Dendritic cell treated with granulocyte-macrophage colony-stimulating factor and Interleukin-4, amounts not matched to agents 40 ng/mL and 50 ng/mL, for 4 days (primary cell): ENCODE data around the gene PLD6.
A peak's percentile ranks its signal among the peaks of the same experiment; 100 is the strongest.

Source experiments
- H3K27ac Mint-ChIP-seq: one replicate; pipeline ENCODE4 v1.8.0; 2022; ENCODE audit warnings: mild to moderate bottlenecking, mixed read lengths
- H3K27me3 Mint-ChIP-seq: one replicate; pipeline ENCODE4 v1.8.0; 2022; ENCODE audit warnings: mild to moderate bottlenecking, mixed read lengths
- H3K36me3 Mint-ChIP-seq: one replicate; pipeline ENCODE4 v1.8.0; 2022; ENCODE audit warnings: low read depth, mixed read lengths
- H3K4me1 Mint-ChIP-seq: one replicate; pipeline ENCODE4 v1.8.0; 2022; ENCODE audit warnings: low read depth, mixed read lengths
- H3K4me3 Mint-ChIP-seq: one replicate; pipeline ENCODE4 v1.8.0; 2022; ENCODE audit warnings: mild to moderate bottlenecking, moderate library complexity, mixed read lengths
- H3K9me3 Mint-ChIP-seq: one replicate; pipeline ENCODE4 v1.8.0; 2022; ENCODE audit warnings: mixed read lengths
- intact Hi-C: fragments of 100-400 bp; cut with micrococcal nuclease; formaldehyde crosslinking; loops from one replicate; pipeline ENCODE4 v1.15.0; 2022

PLD6 gene

DNA sequence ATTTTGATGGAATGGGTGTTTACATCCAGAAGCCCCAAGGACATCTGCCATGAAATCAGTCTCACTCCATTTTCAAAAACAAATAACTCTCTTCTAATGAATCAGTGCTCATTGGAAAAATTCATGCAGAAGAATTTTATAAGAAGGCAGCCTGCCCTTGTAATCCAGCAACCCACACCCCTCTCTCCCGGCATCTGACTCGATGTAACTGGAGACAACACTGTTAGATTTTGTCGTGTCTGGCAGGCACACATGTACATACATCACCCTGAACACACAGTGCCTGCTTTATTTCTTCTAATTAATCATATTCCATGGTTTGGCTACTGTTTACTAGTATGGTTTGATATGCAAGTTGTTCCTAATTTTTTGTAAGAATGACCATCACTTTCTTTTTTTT is 11.9 kb upstream of the PLD6 start:
- Mint-ChIP-seq H3K36me3 (peaks cover 100% of the 10 kb centered on the region), H3K4me3 (no peak overlapping the region), H3K9me3 (no peaks in the 10 kb centered on the region), H3K27me3 (no peaks in the 10 kb centered on the region), H3K27ac (no peak overlapping the region), H3K4me1 (no peaks in the 10 kb centered on the region)
- intact Hi-C loops = no loop called here

DNA sequence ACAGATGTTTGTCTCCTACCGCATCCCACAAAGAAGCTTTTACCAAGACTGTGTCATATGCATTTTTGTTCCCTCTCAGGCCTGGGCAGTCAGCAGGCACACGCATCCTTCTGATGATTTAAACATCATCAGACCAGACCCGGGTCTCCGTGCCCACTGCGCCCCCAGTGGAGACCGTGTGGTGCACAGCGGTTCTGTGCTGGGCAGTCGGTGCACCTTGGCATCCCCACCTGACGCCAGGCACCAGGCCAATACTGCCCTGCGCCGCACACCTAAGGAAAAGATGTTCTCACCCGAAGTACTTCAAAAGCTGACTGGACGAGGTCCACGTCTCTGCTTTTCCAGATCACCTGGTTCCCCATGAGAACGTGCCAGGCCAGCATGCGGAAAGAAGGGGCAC is 10.6 kb upstream of the PLD6 start:
- H3K27me3 Mint-ChIP-seq = no peaks in the 10 kb centered on the region
- intact Hi-C loops = no loop called here
- H3K4me3 Mint-ChIP-seq = no peak overlapping the region
- no peak overlapping the region for H3K27ac Mint-ChIP-seq
- H3K4me1 Mint-ChIP-seq = no peaks in the 10 kb centered on the region
- H3K9me3 Mint-ChIP-seq = no peaks in the 10 kb centered on the region
- H3K36me3 Mint-ChIP-seq = peaks cover 98% of the 10 kb centered on the region

- Mint-ChIP-seq H3K4me1 (no peaks in the 10 kb centered on the region), H3K4me3 (no peak overlapping the region), H3K27me3 (no peaks in the 10 kb centered on the region), H3K36me3 (peaks cover 98% of the 10 kb centered on the region), H3K27ac (no peak overlapping the region), H3K9me3 (no peaks in the 10 kb centered on the region)
- intact Hi-C loops = no loop called here
Observed at GRCh38 chr17:17216236-17216635, 10.1 kb upstream of the PLD6 start.

- H3K27me3 Mint-ChIP-seq = no peaks in the 10 kb centered on the region
Observed at GRCh38 chr17:17215575-17215974, 9.4 kb upstream of the PLD6 start.

DNA sequence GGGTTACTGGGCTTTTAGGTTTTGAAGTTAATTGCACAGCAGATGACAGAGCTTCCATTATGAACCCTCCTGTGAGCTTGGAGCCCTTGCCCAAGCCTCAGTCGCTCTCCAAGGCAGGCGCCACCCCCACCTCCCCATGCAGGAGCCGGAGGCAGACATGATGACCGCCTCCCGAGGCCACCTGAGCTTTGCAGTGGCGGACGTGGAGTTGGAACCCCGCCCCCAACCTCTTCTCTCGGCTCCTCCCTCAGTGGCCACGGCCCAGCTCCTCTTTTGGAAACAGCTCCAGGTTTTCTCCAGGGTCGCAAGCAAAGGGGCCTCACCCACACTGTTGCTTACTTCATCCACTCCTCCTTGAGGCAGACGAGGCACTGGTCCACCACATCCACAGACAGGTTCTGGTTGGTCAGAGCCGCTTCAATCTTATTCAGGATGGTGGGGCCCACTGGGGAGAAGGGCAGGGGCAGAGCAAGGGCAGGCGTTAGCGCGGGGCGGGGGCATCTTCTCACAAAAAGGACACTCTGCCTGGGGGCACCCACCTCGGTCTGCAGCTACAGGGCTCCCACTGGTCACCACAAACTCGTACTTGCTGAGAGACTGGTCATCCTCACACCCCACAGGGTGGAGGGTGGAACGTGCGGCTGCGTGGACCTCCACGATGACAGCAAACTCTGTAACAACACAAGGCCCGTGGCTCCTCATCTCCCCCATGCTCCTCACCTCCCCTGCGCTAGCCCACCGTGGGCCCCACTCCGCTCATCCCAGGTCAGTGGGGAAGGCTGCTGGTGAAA is 8.7 kb upstream of the PLD6 start:
- no peak overlapping the region for H3K27ac Mint-ChIP-seq
- intact Hi-C loops = no loop called here
- no peaks in the 10 kb centered on the region for H3K27me3 Mint-ChIP-seq
- H3K4me3 Mint-ChIP-seq = no peak overlapping the region
- H3K36me3 Mint-ChIP-seq = peaks cover 92% of the 10 kb centered on the region
- H3K4me1 Mint-ChIP-seq = no peaks in the 10 kb centered on the region
- no peaks in the 10 kb centered on the region for H3K9me3 Mint-ChIP-seq

More at GRCh38 chr17:17215575-17215974, 9.4 kb upstream of the PLD6 start:
- intact Hi-C loops = no loop called here
- no peaks in the 10 kb centered on the region for H3K9me3 Mint-ChIP-seq
- no peak overlapping the region for H3K27ac Mint-ChIP-seq
- peaks cover 98% of the 10 kb centered on the region for H3K36me3 Mint-ChIP-seq
- H3K4me3 Mint-ChIP-seq = no peak overlapping the region
- no peaks in the 10 kb centered on the region for H3K4me1 Mint-ChIP-seq

GRCh38 chr17:17213775-17214174 is 7.6 kb upstream of the PLD6 start:
- H3K36me3 Mint-ChIP-seq = peaks cover 81% of the 10 kb centered on the region
- intact Hi-C loops = no loop called here
- no peaks in the 10 kb centered on the region for H3K27me3 Mint-ChIP-seq
- no peaks in the 10 kb centered on the region for H3K9me3 Mint-ChIP-seq
- no peak overlapping the region for H3K27ac Mint-ChIP-seq
- no peaks in the 10 kb centered on the region for H3K4me1 Mint-ChIP-seq
- H3K4me3 Mint-ChIP-seq = no peak overlapping the region

- peaks cover 15% of the 10 kb centered on the region for H3K27me3 Mint-ChIP-seq
- no peak overlapping the region for H3K4me3 Mint-ChIP-seq
- peaks cover 33% of the 10 kb centered on the region for H3K4me1 Mint-ChIP-seq
- no peaks in the 10 kb centered on the region for H3K9me3 Mint-ChIP-seq
- no peak overlapping the region for H3K27ac Mint-ChIP-seq
- intact Hi-C loops = loop anchor here (2.0 kb wide), 1 partner anchor 57 kb away; no protein-coding TSS in a partner anchor
- H3K36me3 Mint-ChIP-seq = peaks cover 32% of the 10 kb centered on the region
Observed at GRCh38 chr17:17207998-17208397, 1.9 kb upstream of the PLD6 start.

DNA sequence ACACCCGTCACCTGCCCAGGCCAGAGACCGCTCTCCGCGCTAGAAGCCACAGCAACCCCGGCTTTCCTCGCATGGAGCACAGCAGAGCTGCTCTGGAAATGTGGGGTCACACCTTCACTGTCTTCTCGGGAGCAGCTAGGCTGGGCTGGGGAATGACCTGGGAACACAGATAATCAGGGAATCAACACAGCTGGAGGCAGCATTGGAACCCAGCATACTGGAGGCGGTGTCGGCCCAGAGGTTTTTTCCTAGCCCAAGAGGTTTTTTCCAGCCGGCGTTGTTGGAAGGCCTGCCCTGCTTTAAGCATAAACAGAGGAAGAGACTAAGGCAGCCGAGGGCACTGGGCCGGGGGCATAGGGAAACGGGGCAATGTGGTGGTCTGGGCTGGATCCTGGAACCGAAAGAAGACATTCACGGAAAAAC is 791 bp upstream of the PLD6 start:
- intact Hi-C loops = loop anchor here (2.0 kb wide), 1 partner anchor 56 kb away; no protein-coding TSS in a partner anchor
- Mint-ChIP-seq H3K4me3 (peak overlapping the region; percentile 77), H3K9me3 (no peaks in the 10 kb centered on the region), H3K36me3 (peaks cover 35% of the 10 kb centered on the region), H3K27ac (peak overlapping the region; percentile 84), H3K4me1 (peaks cover 33% of the 10 kb centered on the region), H3K27me3 (peaks cover 15% of the 10 kb centered on the region)

DNA sequence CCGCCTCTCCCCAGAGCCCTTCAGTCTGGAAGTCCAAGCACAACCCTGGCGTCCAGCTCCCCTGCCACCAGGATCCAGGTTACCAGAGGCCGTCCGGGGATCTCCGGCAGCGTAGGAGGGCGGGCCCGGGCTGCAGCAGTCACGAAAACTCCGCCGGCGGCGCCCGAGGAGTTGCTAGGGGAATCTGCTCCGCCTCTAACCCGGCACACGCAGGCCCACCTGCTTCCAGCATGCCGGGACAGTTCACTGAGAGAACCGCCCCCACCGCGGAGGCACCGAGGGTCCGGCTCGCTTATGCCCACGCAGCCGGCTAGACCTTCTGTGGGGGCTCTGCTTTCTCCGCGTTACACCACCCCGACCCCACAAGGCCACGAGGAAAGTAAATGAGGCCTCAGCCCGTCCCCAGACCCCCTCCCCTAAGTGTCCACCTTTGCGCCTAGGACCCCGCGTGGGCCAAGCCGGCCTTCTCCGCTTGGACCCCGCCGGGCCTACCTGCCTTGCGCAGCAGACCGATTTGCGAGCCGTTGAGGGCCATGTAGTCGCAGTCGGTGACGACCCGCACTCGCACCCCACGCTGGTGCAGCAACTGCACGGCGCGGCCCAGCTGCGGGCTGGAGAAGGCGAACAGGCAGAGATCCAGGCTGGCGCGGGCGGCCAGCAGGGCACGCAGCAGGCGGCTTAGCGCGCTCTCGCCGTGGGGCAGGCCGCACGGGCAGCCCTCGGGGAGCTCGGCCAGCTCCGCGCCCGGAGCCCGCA is 587 bp downstream of the PLD6 start:
- peak overlapping the region; percentile 77 for H3K4me3 Mint-ChIP-seq
- H3K36me3 Mint-ChIP-seq = peaks cover 31% of the 10 kb centered on the region
- no peaks in the 10 kb centered on the region for H3K9me3 Mint-ChIP-seq
- intact Hi-C loops = loop anchor here (2.0 kb wide), 1 partner anchor 55 kb away; no protein-coding TSS in a partner anchor
- H3K27me3 Mint-ChIP-seq = peaks cover 15% of the 10 kb centered on the region
- peak overlapping the region; percentile 84 for H3K27ac Mint-ChIP-seq
- H3K4me1 Mint-ChIP-seq = peaks cover 33% of the 10 kb centered on the region

- intact Hi-C loops = no loop called here
- peaks cover 30% of the 10 kb centered on the region for H3K36me3 Mint-ChIP-seq
- H3K27ac Mint-ChIP-seq = peak overlapping the region; percentile 84
- H3K4me3 Mint-ChIP-seq = peak overlapping the region; percentile 77
- peaks cover 15% of the 10 kb centered on the region for H3K27me3 Mint-ChIP-seq
- peaks cover 33% of the 10 kb centered on the region for H3K4me1 Mint-ChIP-seq
- no peaks in the 10 kb centered on the region for H3K9me3 Mint-ChIP-seq
Observed at GRCh38 chr17:17204635-17205231, 1.4 kb downstream of the PLD6 start.

DNA sequence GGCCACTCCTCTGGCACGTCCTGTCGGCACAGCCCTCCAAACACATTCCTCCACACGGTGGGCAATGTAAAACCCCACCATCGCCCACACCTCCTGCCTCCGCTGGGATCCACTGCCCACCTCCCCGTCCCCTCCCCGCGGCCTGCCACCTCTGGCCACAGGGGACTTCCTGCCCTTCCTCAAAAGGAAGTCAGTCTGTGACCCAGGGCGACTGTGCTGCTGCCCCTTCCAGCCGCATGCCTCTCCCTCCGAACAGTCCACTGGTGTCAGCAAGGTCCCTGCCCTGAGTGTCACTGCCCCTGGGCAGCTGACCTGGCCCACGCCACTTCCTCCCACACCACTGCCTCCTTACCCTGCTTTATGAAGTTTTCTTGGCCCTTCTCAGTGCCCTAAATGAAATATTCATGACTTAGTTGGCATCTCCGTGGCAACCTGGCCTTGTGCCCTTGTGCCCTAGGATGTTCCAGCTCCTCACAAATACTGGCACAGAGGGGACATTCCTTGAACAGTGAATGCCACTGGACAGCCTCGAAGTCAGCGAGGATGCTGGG is 2.0 kb downstream of the PLD6 start:
- no peak overlapping the region for H3K4me3 Mint-ChIP-seq
- H3K9me3 Mint-ChIP-seq = no peaks in the 10 kb centered on the region
- H3K27me3 Mint-ChIP-seq = peaks cover 15% of the 10 kb centered on the region
- H3K4me1 Mint-ChIP-seq = peaks cover 33% of the 10 kb centered on the region
- H3K36me3 Mint-ChIP-seq = peaks cover 30% of the 10 kb centered on the region
- intact Hi-C loops = no loop called here
- H3K27ac Mint-ChIP-seq = peak overlapping the region; percentile 84

- intact Hi-C loops = no loop called here
- H3K4me3 Mint-ChIP-seq = no peak overlapping the region
- no peaks in the 10 kb centered on the region for H3K9me3 Mint-ChIP-seq
- H3K27me3 Mint-ChIP-seq = peaks cover 15% of the 10 kb centered on the region
- H3K27ac Mint-ChIP-seq = no peak overlapping the region
- peaks cover 30% of the 10 kb centered on the region for H3K36me3 Mint-ChIP-seq
- H3K4me1 Mint-ChIP-seq = peaks cover 33% of the 10 kb centered on the region
Observed at GRCh38 chr17:17203173-17203730, 2.9 kb downstream of the PLD6 start.

DNA sequence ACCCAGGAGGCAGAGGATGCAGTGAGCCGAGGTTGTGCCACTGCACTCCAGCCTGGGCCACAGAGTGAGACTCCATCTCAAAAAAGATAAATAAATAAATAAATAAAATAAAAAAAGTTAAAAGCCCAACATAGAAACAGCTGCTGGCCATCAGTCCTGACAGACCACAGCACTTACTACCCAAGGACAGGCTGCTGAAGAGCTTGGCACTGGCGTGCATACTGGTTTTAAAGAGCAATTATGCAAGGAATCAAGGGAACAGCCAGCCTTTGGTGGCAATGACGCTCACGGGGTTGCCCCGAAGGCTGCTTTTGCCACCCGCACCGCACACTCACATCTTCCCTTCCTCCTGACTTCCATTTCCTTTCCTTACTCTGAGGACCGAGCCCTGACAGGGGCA is 4.2 kb downstream of the PLD6 start:
- Mint-ChIP-seq H3K27me3 (peaks cover 15% of the 10 kb centered on the region), H3K36me3 (peaks cover 30% of the 10 kb centered on the region), H3K4me1 (peaks cover 32% of the 10 kb centered on the region), H3K4me3 (no peak overlapping the region), H3K27ac (no peak overlapping the region), H3K9me3 (no peaks in the 10 kb centered on the region)
- intact Hi-C loops = no loop called here
